GM12874 (cell line): ENCODE results near the gene MEIS1.

Experiments used
- CTCF ChIP-seq: IDR thresholded peaks from 2 replicates; pipeline ENCODE4 v1.5.1; 2011; ENCODE audit warnings: low read depth, mild to moderate bottlenecking, control low read depth, low read length, moderate library complexity; ENCODE audit not compliant: insufficient read depth

MEIS1 gene

DNA sequence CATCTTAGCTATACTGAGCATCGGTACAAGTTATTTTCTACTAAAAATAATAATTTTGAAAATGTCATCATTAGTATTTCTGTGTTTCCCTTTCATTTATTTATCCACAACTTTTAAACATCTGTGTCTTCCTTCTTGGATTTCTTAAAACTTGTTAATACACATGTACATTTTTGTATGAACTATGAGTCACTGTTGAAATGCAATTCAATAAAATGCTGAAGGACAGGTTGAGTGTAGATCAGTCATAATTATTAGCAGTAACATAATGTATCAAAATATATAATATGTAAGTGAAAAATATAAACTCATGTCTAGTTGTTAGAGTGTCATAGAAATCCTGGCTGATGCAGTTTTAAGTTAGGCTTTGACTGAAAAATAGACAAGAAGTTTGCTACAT, 115.9 kb downstream of the MEIS1 start:
- TF ChIP-seq CTCF, result no peak

DNA sequence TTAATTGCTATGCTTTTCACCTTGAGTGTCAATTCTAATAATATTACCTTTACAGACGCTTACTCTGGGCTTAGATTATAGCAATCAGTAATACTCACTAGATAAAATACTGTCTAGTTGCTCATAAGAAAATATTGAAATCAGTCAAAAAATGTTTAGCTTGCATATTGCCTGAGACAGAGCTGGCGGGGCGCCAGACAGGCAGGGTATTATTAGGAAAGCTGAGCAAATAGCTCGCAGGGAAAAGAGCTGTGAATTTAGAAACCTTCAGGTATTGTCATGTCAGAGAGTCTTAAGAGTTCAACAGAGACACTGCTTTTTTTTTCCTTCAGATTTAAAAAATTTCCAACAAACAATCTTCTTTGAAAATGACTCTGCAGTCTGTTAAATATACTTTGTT, 118.4 kb downstream of the MEIS1 start:
- no peak for TF ChIP-seq CTCF

GRCh38 chr2:66555091-66555490, 120.2 kb downstream of the MEIS1 start:
- TF ChIP-seq CTCF, result no peak

GRCh38 chr2:66555501-66556324, 120.8 kb downstream of the MEIS1 start:
- TF ChIP-seq CTCF, result no peak

DNA sequence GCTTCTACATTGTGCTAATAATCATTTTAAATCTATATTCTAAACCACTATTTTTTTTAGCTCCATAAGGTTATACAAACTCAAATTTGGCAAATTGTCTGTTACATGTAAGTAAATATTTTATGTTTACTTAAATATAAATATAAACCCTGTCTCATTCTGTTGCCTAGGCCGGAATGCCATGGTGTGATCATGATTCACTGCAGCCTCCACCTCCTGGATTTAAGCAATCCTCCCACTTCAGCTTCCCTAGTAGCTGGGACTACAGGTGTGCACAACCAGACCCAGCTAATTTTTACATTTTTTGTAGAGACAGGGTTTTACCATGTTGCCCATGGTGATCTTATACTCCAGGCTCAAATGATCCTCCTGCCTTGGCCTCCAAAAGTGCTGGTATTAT, 124.7 kb downstream of the MEIS1 start:
- TF ChIP-seq CTCF, result no peak

DNA sequence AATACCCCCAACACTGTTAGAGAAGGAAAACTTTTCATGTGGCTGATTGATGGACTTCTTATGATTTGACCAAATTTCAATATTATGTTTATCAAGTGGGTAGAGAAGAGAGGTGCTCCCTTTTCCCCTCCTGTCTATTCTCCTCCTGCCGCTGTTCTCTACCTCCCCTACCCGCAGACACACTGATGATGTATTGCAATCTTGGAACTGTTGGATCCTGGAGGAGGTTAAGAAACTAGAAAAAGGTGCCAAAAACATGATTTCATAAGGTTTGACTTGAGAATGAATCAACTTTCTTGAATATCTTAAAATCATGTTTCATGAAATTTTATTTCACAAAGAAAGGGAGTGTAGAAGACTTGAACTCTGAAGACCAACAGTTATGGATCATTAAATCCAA, 125.8 kb downstream of the MEIS1 start:
- no peak for TF ChIP-seq CTCF

GRCh38 chr2:66561645-66562303, 126.8 kb downstream of the MEIS1 start:
- TF ChIP-seq CTCF, result no peak
